HG03342 (cell line): ENCODE data around the gene USP25.
A peak's percentile ranks its signal among the peaks of the same experiment; 100 is the strongest.
"Not testable (repeated sequence)": the region's sequence is repeated elsewhere in the genome, so short reads cannot be mapped to it uniquely, and the experiment has no call there.

Experiments
- ATAC-seq: cut with Tn5 transposase; IDR thresholded peaks from one replicate; pipeline ENCODE4 v1.9.1; 2021; ENCODE audit warnings: mild to moderate bottlenecking, moderate library complexity; ENCODE audit not compliant: unreplicated experiment

Gene USP25

DNA sequence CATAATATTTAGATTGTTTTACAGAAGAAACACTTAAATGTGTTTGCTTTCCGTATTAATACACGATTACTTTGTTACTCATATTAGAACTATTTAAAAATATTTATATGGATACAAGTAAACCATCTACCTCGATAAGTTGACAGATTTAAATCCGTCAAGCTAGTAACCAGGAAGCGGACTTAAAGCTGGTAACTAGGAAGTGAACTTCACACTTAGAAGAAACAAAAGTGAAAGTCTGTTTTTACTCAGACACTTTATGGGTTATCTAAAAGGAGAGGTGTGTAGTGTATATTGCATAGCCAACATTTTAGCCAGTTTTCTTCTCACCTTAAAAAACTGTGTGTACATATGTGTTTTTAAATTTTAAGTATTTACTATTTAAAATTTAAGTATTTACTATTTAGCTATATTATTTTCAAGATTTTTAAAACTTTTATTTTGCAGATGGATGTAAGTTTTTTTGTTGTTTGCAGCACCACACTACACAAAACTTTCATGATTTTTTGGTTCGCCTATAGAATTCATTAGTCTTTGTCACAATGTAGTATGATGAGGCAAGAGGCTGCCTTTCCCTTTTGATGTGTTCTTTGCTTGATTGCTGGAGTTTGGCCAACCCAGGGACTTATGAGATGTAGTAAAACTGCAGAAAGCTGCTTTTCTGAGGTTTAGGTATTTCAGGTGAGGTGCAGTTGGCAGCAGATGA is 2.7 kb downstream of the USP25 start:
- ATAC-seq: peak; percentile 64

GRCh38 chr21:15732996-15733329 is 3.2 kb downstream of the USP25 start:
- ATAC-seq: no peak

GRCh38 chr21:15735409-15735808 is 5.6 kb downstream of the USP25 start:
- no peak for ATAC-seq

GRCh38 chr21:15735931-15736330 is 6.1 kb downstream of the USP25 start:
- ATAC-seq: not testable (repeated sequence)

GRCh38 chr21:15738779-15739178 is 9.0 kb downstream of the USP25 start:
- not testable (repeated sequence) for ATAC-seq

- no peak for ATAC-seq
Measured at GRCh38 chr21:15740383-15740782, 10.6 kb downstream of the USP25 start.

- ATAC-seq: no peak
Measured at GRCh38 chr21:15741510-15741909, 11.7 kb downstream of the USP25 start.

DNA sequence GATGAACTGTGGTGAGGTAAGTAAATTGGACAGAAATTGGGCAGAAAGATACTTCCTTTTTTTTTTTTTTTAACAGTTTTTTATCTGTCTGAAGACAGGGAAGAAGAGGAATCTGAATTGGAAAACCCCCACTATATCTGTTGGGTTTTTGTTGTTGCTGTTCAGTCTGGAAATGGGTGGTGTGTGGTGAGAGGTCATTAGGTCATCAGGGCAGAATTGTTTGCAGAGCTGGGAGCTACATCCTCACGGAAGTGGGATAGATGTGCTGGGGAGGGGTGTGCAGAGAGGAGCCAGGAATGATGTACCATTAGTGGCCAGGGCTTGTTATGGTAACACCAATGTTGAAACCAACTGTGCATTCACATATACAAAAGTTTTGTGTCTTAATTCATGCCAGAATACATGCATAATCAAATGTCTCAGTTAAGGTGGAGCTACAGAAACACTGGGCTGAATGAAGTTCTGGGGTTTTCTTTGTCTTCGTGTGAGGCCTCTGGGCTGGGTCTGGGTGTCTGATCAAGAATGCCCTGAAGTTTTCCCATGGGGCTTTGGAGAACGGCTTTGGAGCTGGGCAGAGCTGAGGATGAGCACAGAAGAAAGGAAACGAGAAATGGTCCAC is 12.4 kb downstream of the USP25 start:
- no peak for ATAC-seq

- no peak for ATAC-seq
Measured at GRCh38 chr21:15742694-15743093, 12.9 kb downstream of the USP25 start.

GRCh38 chr21:15743593-15743992 is 13.8 kb downstream of the USP25 start:
- no peak for ATAC-seq

DNA sequence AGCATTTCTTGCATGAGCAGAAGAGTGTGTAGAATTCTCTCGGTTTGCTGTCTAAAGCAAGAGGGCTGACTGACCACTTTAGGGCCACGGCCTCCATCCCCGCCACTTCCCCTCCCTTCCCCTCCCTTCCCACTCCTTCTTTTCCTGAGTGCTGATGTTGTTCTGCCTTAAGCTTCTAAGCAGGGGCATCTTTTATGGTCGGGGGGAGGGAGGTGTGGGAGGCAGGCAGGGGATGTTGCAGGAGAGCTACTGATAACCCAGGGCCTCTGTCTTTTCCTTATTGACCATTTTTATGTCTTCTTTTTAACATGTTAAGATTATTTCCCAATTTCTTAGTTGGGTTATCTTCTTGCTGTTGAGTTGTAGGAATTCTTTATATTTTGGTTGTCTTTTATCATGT is 15.1 kb downstream of the USP25 start:
- no peak for ATAC-seq

GRCh38 chr21:15748586-15748985 is 18.8 kb downstream of the USP25 start:
- ATAC-seq: no peak

DNA sequence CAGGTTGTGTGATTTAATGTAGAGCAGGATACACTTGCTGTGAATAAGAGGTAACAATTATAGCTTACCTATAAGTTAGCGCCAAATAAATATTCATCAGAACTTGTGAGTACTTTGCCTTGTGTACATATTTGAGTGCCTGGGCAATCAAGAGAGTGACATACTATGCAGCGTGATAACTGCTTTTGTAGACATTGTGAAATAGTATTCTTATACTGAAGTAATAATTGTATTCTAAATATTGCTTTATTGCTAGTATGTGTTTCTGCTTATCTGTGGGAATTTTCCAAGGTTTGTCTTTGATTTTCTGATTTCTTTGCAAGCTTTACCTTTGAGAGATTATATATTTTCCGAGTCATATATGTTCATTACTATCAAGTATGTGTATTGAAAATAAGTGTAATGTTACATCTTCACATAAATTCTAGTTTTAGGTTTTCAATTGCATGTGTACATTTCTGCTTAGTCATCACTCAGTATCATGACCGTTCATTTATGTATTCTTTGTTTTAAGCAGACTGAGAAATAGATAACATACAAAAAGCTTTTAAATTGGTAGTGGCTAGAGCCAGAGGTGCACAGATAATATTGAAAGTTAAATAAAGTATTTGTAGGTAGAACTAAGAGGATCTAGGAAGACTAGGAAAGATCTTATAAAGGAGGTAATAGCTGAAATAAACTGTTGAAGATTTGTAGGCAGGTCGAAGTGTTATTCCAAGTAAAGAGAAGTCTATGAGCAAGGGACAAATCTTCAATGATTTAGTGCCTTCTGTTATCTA is 19.5 kb downstream of the USP25 start:
- no peak for ATAC-seq

- no peak for ATAC-seq
Measured at GRCh38 chr21:15749861-15750159, 20.0 kb downstream of the USP25 start.

DNA sequence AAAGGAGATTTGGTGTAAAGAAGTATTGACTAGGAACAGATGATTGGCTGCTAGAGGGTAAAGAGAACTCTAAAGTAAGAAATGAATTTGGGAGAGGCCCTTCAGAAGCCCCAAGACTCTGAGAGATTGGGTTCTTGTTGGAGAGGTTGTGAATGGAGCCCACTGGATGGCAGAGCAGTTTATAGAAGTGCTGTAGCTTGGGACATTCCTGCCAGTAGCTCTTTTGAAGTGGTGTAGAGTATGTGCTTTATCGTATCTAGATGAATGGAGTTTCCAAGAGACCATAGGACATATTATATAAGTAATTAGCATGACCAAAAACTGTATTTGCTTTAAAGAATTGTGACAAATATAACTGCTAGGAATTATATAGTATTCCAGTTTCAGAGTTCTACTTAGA is 21.3 kb downstream of the USP25 start:
- ATAC-seq: no peak

GRCh38 chr21:15751546-15751945 is 21.8 kb downstream of the USP25 start:
- no peak for ATAC-seq

DNA sequence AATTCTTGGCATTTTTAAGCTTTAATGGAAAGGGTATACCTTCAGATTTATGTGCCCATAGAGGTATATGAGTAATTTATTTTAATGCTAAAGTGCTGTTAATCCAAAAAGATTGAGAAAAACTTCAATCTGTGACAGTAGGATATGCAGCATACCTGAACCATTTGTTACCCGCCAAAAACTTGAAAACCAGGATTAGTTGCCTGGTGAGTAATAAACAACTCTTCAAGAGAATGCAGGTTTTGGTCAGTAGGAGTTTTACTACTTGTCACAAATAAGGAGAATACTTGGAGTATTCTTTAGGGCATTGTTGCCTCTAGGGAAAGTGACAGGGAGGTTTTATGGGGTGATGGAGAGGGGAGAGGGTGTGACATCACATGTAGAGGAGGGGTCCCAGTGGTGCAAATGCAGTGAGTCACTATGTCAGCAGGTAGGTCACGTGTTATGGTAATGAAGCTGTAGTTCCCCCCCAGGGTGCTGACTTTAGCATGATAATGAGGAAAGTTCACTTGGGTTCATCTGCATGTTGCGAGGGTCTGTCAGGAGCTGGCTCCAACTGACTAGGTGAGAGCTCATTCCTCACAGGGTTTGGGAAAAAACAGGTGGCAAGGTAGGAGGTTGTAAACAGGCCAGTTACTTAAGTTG is 23.1 kb downstream of the USP25 start:
- no peak for ATAC-seq

DNA sequence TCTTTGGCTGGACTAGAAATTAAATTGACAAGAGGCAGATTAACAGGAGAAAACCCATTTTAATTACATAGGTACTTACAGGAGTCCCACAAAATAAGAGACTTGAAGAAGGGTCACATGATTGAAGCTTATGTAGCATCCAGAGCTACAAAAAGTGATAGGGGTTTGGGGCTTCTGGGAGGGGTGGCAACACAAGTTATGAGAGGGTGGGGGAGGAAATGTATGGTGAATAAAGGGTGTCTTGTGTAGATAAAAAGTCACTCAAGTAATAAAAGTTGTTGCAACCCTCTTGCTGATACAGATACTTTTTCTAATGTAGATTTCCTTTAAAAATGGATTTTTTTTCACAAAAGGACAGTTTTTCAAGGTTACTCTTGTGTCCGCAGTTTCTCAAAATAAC is 24.0 kb downstream of the USP25 start:
- ATAC-seq: no peak

DNA sequence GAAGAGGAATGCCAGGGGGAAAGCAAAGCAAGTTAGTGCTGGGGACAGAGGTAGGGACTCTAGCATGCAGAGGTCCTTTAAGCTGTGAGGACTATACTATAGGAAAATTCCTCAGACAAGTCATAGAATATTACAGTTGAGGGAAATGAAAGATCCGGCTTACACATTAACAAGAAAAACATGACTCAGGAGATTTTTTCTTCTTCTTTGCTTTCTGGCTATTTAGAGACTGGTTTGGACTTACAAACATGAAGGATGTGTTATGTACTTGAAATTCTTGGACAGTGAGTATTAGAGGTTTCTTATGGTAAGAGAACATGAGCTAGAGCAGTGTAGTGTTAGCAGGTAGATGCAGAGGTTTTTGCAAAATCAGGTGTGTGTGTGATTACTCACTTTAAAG is 24.9 kb downstream of the USP25 start:
- no peak for ATAC-seq

DNA sequence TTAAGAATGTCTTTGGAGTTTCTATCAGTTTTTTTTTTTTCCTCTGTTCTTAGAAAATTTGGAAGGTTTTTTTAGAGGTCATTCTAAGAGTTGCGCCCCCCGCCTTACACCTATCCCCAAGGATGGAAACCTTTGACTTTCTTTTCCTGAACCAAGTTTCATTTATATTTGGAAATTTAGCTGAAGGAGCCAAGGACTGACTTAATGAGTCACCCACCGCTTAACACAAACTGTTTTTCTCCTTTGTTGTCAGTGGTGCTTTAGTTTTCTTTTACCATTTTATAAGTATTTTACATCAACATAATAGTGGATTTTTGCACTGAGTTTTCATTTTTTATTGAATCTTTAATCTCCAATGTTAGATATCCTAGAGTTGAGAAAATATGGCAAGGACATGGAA is 25.3 kb downstream of the USP25 start:
- no peak for ATAC-seq

DNA sequence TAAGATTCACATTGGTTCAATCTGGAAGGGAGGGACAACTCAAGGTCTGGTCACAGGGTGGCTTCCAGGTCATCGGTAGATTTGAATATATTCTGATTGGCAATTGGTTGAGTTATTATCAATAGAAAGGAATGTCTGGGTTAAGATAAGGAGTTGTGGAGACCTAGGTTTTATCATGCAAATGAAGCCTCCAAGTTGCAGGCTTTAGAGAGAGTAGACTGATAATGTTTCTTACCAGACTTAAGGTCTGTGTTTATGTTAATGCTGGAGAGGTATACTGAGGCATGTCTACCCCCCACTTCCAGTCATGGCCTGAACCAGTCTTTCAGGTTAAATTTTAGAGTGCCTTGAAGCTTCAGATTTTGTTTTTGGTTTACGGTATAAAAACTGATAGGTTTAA is 29.7 kb downstream of the USP25 start:
- no peak for ATAC-seq
